GM19324 (cell line): Measurements from ENCODE around the gene HEXIM1.

ENCODE experiments used
- ATAC-seq: cut with Tn5 transposase; IDR thresholded peaks from one replicate; pipeline ENCODE4 v1.9.1; 2021; ENCODE audit warnings: mild to moderate bottlenecking, moderate library complexity; ENCODE audit not compliant: unreplicated experiment, low FRiP score

HEXIM1 gene

DNA sequence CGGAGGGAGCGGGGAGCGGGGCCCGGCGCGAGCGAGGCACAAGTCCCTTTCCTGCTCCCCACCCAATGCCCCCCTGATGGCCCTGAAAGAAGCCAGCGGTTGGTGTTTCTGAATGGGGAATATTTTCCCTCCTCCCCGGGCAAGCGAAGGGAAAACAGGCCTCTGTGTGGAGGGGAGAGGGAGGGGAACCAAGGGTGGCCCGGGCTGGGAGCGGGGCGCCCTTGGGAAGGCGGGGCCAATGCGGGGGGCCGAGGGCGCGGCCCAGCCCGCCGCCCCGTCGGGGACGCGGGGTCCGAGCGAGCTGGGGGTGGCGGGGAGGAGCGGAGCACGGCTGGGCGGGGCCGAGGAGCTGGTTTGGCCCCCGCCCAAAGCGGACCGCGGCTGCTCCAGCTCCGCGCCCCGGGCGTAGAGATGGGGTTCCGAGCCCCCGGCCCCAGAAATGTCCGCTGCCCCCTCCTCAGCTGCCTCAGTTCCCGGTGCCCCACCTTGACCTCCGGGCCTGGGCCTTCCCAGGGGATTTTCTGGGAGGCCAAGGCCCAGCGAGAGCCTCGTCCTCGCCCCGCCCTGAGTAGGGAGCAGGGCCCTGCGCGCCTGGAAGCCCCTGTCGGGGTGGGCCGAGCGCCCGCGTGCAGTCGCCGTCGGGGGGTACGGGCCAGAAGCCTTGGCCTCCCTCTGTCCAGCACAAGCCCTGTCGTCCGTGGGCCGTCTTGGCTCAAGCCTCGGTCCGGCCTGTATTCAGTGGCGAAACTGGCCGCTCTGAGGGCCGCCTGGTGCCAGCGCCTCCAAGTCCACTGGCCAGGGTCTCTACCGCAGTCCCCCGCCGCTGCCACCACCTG, 3.9 kb upstream of the HEXIM1 start:
- ATAC-seq = no peak

DNA sequence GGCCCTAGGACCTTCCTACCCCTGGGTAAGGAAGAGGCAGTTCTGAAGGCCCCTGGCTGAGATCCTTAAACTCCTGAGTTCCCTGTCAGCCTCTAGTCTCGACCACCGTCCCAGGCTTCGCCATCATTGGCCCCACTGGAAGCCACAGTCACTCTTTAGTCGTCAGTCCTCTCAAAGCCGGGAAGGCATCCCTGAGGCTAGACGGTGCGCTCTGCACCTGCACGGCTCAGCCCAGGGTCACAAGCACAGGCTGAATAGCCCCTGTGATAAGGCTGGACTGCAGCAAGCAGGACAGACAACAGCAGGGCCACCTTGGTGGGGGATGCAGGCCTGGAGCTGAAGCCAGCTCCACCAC, 3.3 kb upstream of the HEXIM1 start:
- no peak for ATAC-seq

DNA sequence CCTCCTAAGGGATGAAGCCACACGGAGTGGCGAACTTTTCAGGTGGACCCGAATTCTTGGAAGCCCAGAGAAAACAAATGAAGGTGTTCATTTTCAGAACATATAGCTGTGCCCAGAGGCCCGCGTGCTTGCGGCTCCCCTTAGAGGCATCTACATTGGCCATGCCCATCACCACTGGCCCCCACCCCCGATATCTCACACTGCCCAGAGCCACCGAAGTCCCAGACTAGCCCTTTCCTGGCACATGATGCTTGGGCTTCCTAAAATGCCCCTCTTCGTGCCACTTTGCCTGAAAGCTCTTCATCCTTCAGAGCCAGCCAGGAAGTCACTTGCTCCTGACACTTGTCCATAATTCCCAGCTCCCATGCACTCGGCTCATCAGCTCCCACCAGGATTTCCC, 2.1 kb upstream of the HEXIM1 start:
- no peak for ATAC-seq

DNA sequence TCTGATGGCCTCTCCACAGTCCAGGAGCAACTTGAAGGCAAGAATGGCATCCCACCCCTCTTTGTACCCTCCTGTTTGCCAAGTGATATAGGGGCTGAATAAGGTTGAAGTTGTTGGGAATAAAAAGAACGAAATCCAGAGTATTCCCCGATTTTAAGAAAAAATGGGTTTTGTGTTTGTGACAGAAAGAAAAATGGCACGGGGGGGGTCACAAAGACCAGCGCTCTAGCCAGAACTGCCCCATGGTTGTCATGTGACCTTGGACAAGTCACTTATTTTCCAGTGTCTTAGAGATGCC, 1.7 kb upstream of the HEXIM1 start:
- ATAC-seq = no peak

DNA sequence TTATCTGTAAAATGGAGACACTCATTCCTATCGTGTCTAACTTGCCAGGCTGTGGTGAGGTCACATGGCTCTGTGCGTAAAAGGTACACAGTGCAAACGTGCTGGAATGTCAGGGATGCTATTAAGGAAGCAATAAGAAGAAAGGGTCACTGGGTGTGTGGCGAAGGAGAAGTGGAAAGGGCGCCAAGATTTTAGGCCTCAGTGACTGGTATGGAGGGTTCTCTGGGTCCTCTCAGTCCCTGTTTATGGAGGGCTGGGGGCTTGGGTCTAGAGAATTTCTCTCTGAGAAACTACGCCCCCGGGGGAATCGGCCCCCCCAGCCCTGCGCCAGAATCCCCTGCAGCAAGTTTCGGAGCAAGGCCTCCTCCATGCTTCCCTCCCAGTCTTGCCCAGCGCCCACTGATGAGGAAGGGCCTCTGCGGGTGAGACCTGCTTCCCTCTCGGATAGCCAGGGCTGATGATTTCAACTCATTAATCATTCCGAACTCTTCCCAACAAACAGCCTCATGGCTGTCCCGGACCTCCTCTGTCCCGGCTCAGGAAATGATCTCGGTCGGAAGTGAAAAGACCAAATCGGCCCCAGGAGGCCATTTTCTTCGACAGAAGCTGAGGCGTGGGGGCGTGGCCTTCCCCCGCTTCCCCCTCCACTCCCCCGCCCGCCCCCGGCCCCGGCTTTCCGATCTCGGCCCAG, 1.2 kb upstream of the HEXIM1 start:
- ATAC-seq = no peak

DNA sequence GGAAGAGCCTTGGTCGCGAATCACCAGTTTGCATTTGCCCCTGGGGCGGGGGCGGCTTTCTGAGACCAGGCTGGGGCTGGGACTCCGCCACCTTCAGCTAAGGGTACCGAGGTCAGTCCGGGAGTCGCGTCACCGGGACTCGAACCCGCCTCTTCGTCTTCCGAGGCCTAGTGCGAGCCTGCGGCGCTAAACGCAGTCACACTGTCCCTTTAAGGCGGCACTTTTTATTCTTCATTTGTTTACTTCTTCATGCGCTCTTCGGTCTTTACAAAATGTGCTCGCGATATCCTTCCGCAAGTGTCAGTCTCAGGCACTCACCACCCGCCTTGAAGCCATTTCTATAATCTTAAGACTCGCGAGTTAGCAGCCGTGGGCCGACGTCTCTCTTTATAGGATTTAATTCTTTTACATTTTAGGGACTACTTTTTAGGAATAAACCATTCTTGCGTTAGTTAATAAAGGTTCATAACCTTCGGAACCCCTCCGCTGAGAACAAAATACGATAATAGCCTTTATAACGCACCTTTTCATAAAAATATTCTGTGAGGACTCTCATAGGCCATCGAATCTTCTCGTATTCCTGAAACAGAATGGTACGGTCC, 593 bp upstream of the HEXIM1 start:
- ATAC-seq = peak; percentile 17

DNA sequence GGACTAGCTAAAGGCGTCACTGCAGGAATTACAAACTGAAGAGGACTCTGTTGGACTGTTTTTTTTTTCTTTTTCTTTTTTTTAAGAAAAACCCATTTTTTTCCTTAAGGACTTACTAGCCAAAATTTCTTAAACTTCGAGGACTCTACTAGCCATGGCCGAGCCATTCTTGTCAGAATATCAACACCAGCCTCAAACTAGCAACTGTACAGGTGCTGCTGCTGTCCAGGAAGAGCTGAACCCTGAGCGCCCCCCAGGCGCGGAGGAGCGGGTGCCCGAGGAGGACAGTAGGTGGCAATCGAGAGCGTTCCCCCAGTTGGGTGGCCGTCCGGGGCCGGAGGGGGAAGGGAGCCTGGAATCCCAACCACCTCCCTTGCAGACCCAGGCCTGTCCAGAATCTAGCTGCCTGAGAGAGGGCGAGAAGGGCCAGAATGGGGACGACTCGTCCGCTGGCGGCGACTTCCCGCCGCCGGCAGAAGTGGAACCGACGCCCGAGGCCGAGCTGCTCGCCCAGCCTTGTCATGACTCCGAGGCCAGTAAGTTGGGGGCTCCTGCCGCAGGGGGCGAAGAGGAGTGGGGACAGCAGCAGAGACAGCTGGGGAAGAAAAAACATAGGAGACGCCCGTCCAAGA, 878 bp downstream of the HEXIM1 start:
- ATAC-seq = no peak

DNA sequence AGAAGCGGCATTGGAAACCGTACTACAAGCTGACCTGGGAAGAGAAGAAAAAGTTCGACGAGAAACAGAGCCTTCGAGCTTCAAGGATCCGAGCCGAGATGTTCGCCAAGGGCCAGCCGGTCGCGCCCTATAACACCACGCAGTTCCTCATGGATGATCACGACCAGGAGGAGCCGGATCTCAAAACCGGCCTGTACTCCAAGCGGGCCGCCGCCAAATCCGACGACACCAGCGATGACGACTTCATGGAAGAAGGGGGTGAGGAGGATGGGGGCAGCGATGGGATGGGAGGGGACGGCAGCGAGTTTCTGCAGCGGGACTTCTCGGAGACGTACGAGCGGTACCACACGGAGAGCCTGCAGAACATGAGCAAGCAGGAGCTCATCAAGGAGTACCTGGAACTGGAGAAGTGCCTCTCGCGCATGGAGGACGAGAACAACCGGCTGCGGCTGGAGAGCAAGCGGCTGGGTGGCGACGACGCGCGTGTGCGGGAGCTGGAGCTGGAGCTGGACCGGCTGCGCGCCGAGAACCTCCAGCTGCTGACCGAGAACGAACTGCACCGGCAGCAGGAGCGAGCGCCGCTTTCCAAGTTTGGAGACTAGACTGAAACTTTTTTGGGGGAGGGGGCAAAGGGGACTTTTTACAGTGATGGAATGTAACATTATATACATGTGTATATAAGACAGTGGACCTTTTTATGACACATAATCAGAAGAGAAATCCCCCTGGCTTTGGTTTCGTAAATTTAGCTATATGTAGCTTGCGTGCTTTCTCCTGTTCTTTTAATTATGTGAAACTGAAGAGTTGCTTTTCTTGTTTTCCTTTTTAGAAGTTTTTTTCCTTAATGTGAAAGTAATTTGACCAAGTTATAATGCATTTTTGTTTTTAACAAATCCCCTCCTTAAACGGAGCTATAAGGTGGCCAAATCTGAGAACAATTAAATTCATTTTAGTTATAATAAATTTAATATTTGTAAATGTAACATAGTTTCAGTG, 1.7 kb downstream of the HEXIM1 start:
- ATAC-seq = no peak

DNA sequence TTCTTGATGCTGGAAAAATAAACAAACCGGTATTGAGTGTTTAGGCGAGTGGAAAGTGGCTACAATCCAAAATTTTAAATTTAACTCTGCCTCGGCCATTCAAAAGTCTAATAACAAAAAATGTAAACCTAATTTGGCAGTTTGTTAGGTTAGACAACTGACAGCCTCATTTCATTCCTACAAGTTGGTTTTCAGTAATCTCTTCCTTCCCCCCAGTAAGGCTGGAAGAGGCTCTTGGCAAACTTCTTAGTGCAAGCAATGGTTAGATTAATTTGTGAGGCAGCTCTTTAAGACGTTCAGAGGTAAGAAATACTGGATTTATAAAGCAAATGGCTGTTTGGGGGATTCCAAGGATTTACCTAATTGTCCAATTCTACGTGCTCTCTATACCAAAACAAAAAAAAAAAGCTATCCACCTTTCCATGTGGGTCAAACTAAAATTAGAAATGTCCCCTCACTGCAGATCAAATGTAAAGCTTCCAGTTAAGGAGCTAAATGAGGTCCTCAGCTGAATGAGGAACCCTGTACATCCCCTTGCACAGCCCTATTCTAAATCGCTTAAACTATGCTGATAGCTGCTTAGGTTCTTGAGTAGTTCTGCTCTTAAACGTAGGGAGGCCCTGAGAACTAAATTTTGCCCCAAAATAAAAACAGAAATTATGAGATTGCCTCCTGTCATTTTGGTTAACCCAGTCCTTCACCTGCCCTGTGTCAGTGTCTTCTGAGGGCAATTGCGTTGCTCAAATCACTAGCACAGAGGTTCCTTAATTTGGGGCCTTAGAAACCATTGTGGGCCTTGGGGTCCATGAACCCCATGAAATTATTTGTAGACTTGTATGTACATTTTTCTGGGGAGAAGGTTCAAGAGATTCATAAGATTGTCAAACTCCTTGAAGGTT, 2.9 kb downstream of the HEXIM1 start:
- ATAC-seq = no peak

DNA sequence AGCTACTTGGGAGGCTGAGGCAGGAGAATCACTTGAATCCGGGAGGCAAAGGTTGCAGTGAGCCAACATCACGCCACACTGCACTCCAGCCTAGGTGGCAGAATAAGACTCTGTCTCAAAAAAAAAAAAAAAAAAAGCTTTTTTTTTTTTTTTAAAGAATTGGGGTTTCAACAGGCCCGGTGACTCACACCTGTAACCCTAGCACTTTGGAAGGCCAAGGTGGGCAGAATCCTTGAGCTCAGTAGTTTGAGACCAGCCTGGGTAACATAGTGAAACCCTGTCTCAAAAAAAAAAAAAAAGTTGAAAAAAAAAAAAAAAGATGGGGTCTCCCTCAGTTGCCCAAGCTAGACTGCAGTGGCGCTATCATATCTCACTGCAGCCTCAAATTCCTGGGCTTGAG, 6.8 kb downstream of the HEXIM1 start:
- ATAC-seq = no peak

DNA sequence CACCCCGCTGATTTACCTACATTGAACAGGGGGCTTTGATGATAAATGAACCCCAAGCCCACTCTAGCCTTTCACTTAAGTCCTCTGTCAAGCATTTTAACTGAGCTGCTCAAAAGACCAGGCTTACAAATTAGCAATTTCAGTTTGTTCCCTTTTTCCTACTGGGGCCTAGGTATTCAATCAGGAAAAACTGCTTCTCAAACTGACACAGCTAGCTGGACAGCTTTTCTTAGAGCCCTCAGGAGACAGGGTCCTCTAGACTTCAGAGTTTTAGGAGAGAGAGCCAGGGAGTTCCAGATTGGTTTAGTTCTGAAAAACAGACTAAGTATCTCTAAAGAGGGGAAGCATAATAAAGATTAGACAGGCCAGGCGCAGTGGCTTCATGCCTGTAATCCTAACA, 7.2 kb downstream of the HEXIM1 start:
- ATAC-seq = no peak

DNA sequence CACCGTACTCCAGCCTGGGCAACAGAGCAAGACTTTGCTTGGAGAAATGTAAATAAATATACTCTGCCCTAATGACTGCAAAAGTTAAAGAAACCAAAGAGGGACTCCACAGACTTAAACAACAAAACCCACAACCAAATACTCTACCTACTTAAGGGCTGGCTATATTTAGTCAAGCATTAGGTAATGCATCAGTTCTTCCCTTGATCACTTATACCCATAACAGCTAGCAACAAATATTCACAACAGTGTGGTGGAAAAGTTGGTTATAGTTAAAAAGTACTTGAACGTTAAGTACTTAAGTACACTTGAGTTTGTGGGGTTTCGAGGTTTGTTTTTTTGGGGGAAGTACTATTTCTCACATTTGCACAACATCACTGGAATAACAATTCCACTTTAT, 8.0 kb downstream of the HEXIM1 start:
- no peak for ATAC-seq

DNA sequence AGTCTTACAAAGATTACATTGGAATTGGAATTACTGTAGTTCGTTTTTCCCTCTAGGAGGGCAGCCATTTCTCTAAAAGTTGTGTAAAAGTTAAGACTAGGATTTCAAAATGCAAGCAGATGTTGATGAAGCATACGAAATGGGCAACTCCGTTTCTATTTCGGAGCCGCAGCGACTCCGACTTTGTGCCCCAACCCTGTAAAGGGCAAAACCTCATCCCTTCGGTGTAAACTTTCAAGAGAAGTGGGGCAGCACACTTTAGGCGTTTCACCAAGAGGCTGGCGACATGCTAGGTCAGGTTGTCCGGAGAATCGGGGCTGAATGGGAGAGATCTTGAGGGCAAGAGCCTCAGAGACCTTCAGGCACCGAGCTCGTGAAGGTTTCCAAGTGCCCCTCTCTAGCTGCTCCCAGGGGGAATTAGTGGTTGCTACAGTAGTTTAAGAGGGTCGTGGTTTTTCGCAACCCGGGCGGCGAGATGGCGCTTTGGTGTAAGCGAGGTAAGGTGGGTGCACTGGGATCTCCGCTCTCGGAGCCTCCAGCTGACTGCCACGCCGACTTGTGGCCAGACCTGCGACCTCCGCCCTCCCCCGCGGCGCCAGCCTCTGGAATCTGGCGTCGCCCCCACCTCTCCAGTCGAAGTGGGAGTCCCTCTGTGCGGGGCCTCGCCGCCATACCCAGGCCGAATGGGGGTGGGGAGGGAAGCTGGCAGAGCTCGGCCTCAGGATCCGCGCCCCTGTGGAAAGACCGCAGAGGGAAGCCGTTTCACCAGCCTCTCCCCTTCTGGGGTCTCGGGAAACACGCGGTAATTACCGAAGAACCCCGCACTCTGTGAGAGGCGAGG, 12.4 kb downstream of the HEXIM1 start:
- peak; percentile 26 for ATAC-seq

DNA sequence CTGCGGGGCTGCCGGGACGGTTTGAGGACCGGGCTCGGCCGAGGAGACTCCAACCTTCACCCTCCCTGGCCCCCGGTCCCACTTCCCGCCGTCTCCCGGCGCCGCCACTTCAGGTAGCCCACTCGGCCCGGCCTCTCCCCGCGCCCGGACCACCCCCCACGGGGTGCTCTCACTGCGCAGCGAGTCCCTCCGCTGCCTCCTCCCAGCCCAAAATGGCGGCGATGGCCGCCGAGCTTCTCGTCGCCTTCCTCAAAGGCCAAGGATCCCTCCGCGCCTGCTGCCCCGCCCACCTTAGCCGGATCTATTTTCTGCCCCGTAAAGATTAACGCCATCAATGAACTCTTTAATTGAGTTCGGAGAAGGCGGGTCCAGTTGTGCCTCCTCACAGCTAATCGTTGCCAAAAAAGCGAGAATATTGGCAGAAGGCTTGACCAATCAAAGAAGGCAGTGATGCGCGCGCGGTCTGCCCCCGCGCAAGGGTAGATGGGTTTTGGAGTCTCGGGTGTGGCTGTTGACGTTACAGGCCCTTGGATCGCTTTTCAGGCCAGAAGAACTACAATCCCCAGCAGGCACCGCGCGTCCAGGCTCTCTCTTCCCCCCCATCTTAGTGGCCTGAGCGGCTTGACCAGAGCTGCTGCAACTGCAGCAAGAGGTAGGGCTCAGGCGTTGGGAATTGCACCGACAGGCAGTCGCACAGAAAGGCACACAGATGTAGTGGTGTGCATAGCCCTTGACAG, 13.2 kb downstream of the HEXIM1 start, which contains the start of gene HEXIM2:
Gene HEXIM2 (plus strand): TSS at position 588 of the 737 bp plus-strand sequence. CDS start 919 bp downstream, outside the sequence.
- peak; percentile 91 for ATAC-seq

DNA sequence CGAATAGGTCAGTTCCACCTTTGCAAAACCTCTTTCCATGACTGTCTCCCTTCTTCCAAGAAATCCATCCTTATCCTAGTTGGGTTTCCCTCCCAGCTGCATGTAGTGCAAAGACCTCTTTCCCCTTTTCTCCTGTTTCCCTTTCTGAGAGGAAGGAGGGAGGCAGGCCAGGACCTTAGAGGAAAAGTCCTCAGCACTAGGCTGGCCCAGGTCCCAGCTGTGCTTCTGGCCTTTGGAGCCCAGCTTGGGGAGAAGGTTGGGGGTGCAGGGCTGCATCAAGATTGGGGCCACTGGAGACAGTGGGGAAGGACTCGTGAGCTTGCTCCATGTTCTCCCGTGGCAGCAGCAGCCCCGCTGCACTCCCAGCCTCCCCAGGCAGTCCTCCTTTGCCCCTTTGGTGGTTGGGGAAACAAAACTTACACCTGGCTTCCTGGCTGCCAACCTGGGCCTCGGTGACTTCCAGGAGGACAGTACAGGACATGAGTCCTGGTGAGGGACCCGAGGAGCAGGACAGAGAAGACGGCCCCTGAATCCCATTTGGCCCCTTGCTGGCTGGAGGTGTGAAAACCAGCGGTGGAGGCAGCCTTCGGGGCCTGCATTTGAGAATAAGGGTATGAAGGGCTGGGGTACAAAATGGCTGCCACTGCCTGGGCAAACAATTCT, 13.9 kb downstream of the HEXIM1 start:
- no peak for ATAC-seq

DNA sequence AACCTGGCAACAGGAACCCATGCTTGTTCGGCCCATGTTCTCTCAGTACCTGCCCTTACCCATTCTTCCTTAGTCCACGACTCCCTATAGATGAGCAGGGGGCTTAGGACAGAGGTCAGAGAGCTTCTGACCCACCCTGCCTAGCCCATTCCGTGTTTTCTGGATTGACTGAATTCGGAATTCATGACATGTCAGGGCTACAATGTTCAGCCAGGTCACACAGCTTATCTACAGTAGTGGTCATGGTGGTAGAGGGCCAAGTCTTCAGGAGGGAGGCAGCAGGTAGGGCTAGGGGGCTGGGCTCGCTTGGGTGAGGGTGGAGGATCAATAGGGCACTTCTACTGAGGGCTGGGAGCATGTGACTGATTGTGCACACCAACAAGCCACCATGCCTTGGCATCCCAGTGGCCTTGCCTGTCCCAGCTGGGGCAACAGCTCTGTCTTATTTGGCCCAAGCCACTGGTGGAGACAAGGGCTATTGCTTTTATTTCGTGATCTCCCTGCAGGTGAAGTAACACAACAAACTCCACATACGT, 16.5 kb downstream of the HEXIM1 start:
- ATAC-seq = no peak
